K562 (cell line): Measurements from ENCODE around the gene RUNDC3A. TPM values are rescaled to one million over a fixed set of nuclear protein-coding genes. Genes with fewer than 3 reads are reported as not detected.

Source experiments
- ATAC-seq: fragments of 200-7000 bp; cut with Tn5 transposase; 3 replicates; pipeline ENCODE4 v1.9.1; 2020; ENCODE audit warnings: moderate library complexity
- BruUV-seq: library from RNA; stranded (reverse); fragments of 400-500 nt; replicated peaks from 2 replicates; lab custom pipeline; 2021; lab: Mats Ljungman, UMichigan
- CTCF ChIA-PET: fragments of 300-600 bp; formaldehyde crosslinking; extraction: SDS; loops from one replicate; lab custom pipeline; 2021; ENCODE audit warnings: low intra/inter-chr PET ratio; lab: Yijun Ruan, JAX
- POLR2A ChIA-PET: fragments of 300-600, 350-650 bp; sonication (Branson Sonifier 250); formaldehyde crosslinking; extraction: SDS; loops from one replicate; lab custom pipeline; 2021; ENCODE audit warnings: antibody characterized with exemption, inconsistent platforms; lab: Yijun Ruan, JAX
- DNase-seq, 4 experiments: peaks; one replicate each; pipeline versions ENCODE4 v3.0.0 to v3.0.0-alpha.2; 2011 to 2018; ENCODE audit warnings: low spot score in 3 of 4, mixed read lengths in 3 of 4; ENCODE audit errors: extremely low read depth in 1 of 4
- FAIRE-seq: peaks from 2 replicates; lab custom pipeline; 2011; peaks lifted over from hg19 to GRCh38; lab: Jason Lieb, UNC
- H2AFZ ChIP-seq: 2 replicates; pipeline ENCODE4 v1.6.0; 2011; ENCODE audit warnings: low read depth, low read length, control low read depth, inconsistent platforms
- H3K27ac ChIP-seq: fragments of 200-600 bp; 3 replicates; pipeline ENCODE4 v1.8.0; 2011; ENCODE audit warnings: low read depth, mild to moderate bottlenecking, control low read depth, inconsistent platforms, low read length, moderate library complexity, mixed read lengths; ENCODE audit errors: extremely low read depth
- H3K27me3 ChIP-seq, 2 experiments: fragments of 300-600 bp in 1 of 2; 2 replicates in 1 of 2; 3 replicates in 1 of 2; pipeline versions ENCODE4 v1.6.0 to v1.8.0; 2011; ENCODE audit warnings: inconsistent platforms in 2 of 2, low read length in 2 of 2, mild to moderate bottlenecking in 1 of 2, mixed read lengths in 1 of 2, moderate library complexity in 1 of 2; ENCODE audit not compliant: control insufficient read depth in 2 of 2, insufficient read depth in 2 of 2
- H3K36me3 ChIP-seq: fragments of 300-600 bp; 3 replicates; pipeline ENCODE4 v1.8.0; 2011; ENCODE audit warnings: mild to moderate bottlenecking, low read length, inconsistent platforms; ENCODE audit not compliant: control insufficient read depth, insufficient read depth
- H3K4me1 ChIP-seq, 2 experiments: fragments of 200-600 bp in 1 of 2; replicated peaks in 1 of 2; 2 replicates in 1 of 2; 3 replicates in 1 of 2; pipeline versions ENCODE4 v1.5.1 to v1.8.0; 2011; ENCODE audit warnings: inconsistent platforms in 2 of 2, low read length in 2 of 2, mild to moderate bottlenecking in 1 of 2, mixed read lengths in 1 of 2, moderate library complexity in 1 of 2; ENCODE audit not compliant: control insufficient read depth in 2 of 2, insufficient read depth in 2 of 2
- H3K4me2 ChIP-seq: 2 replicates; pipeline ENCODE4 v1.6.1; 2011; ENCODE audit warnings: low read length, control low read depth, inconsistent platforms, mixed read lengths; ENCODE audit not compliant: insufficient read depth
- H3K4me3 ChIP-seq: fragments of 200-600 bp; sonication (generic), shearing (Covaris generic); 2 replicates; pipeline ENCODE4 v1.5.1; 2016; ENCODE audit warnings: control low read depth, inconsistent platforms
- H3K79me2 ChIP-seq: fragments of 200-600 bp; 3 replicates; pipeline ENCODE4 v1.8.0; 2011; ENCODE audit warnings: low read length, inconsistent platforms; ENCODE audit not compliant: control insufficient read depth, insufficient read depth
- H3K9ac ChIP-seq, 2 experiments: 2 replicates each; pipeline versions ENCODE4 v1.6.0 to v1.6.1; 2011; ENCODE audit warnings: low read depth in 2 of 2, low read length in 2 of 2, control low read depth in 1 of 2, inconsistent platforms in 1 of 2, mild to moderate bottlenecking in 1 of 2, mixed read lengths in 1 of 2; ENCODE audit not compliant: insufficient read depth in 1 of 2
- H3K9me1 ChIP-seq: one replicate; pipeline ENCODE4 v1.6.0; 2011; ENCODE audit warnings: inconsistent platforms, mild to moderate bottlenecking, low read length, moderate library complexity; ENCODE audit not compliant: control insufficient read depth, insufficient read depth
- H3K9me3 ChIP-seq: replicated peaks from 2 replicates; pipeline ENCODE4 v1.5.1; 2011; ENCODE audit warnings: low read depth, low read length, inconsistent platforms; ENCODE audit not compliant: control insufficient read depth, insufficient read depth
- H4K20me1 ChIP-seq: replicated peaks from 2 replicates; pipeline ENCODE4 v1.6.1; 2011; ENCODE audit warnings: low read length, inconsistent platforms, mixed read lengths; ENCODE audit not compliant: control insufficient read depth, insufficient read depth
- ARID1B ChIP-seq: fragments of 450-650 bp; IDR thresholded peaks from 2 replicates; pipeline ENCODE4 v1.6.1; 2016; ENCODE audit warnings: antibody characterized with exemption, mild to moderate bottlenecking, inconsistent platforms
- FOXK2 ChIP-seq, 2 experiments: fragments of 450-650 bp; IDR thresholded peaks in 1 of 2; conservative IDR thresholded peaks in 1 of 2; 2 replicates each; pipeline ENCODE4 v1.6.1; 2016; ENCODE audit warnings: low read depth in 2 of 2, mild to moderate bottlenecking in 1 of 2
- HES1 ChIP-seq: fragments of 450-650 bp; IDR thresholded peaks from 2 replicates; pipeline ENCODE4 v1.6.1; 2016; ENCODE audit warnings: low read depth, mild to moderate bottlenecking, moderate library complexity
- HLTF ChIP-seq: fragments of 450-650 bp; IDR thresholded peaks from 2 replicates; pipeline ENCODE4 v1.6.1; 2016
- HMGXB4 ChIP-seq: sonication (generic); formaldehyde crosslinking; IDR thresholded peaks from 2 replicates; pipeline ENCODE4 v1.8.1; 2023; ENCODE audit warnings: mild to moderate bottlenecking, missing genetic modification reagents
- KDM1A ChIP-seq, 2 experiments: fragments of 450-650 bp; IDR thresholded peaks; 2 replicates each; pipeline ENCODE4 v1.6.1; 2016; ENCODE audit warnings: mild to moderate bottlenecking in 2 of 2
- MAX ChIP-seq: sonication (generic); formaldehyde crosslinking; IDR thresholded peaks from 2 replicates; pipeline ENCODE4 v1.9.0; 2022; ENCODE audit warnings: mild to moderate bottlenecking, missing genetic modification reagents
- MCM2 ChIP-seq: fragments of 450-650 bp; IDR thresholded peaks from 2 replicates; pipeline ENCODE4 v1.6.1; 2017; ENCODE audit warnings: low read depth, mild to moderate bottlenecking
- NRF1 ChIP-seq, 2 experiments: fragments of 450-650 bp; IDR thresholded peaks in 1 of 2; conservative IDR thresholded peaks in 1 of 2; 2 replicates each; pipeline ENCODE4 v1.6.1; 2014; ENCODE audit warnings: mild to moderate bottlenecking in 2 of 2
- POU5F1 ChIP-seq: fragments of 150-350 bp; IDR thresholded peaks from 2 replicates; pipeline ENCODE4 v1.6.1; 2014; ENCODE audit warnings: borderline replicate concordance, low read length, low read depth, mild to moderate bottlenecking; ENCODE audit not compliant: partially characterized antibody
- SAFB2 ChIP-seq: fragments of 200-400 bp; formaldehyde crosslinking; IDR thresholded peaks from 2 replicates; pipeline ENCODE4 v1.6.1; 2018; ENCODE audit warnings: borderline replicate concordance, low read length, low read depth, moderate library complexity; ENCODE audit not compliant: severe bottlenecking
- STAT6 ChIP-seq: sonication (generic); formaldehyde crosslinking; IDR thresholded peaks from 2 replicates; pipeline ENCODE4 v1.8.1; 2023; ENCODE audit warnings: mild to moderate bottlenecking, missing genetic modification reagents
- ZNF174 ChIP-seq: fragments of 250-450 bp; sonication (Bioruptor Pico); IDR thresholded peaks from 2 replicates; pipeline ENCODE4 v1.4.0; 2020; ENCODE audit warnings: mild to moderate bottlenecking
- ZNF354B ChIP-seq: fragments of 250-450 bp; sonication (Bioruptor Pico); IDR thresholded peaks from 2 replicates; pipeline ENCODE4 v1.4.0; 2020
- ZNF512 ChIP-seq: IDR thresholded peaks from 2 replicates; pipeline ENCODE4 v1.6.1; 2016; ENCODE audit warnings: missing genetic modification characterization, missing compliant biosample characterization
- WGBS: fragments of 100-300 bp; shearing (Covaris generic); methylation state at CpG from one replicate; pipeline ENCODE4 v1.1.6; 2016; ENCODE audit warnings: low coverage, mixed read lengths; ENCODE audit not compliant: insufficient coverage; ENCODE audit errors: missing lambda C conversion rate; 5-methylcytosine and 5-hydroxymethylcytosine counted together
- in situ Hi-C: fragments of 300-500 bp; cut with MboI; formaldehyde crosslinking; loops from 4 replicates; pipeline ENCODE4 v1.15.0; 2018; ENCODE audit warnings: inconsistent platforms, mixed read lengths
- intact Hi-C: fragments of 100-400 bp; cut with micrococcal nuclease; formaldehyde crosslinking; loops from 2 replicates; pipeline ENCODE4 v1.14.2; 2022
- polyA plus RNA-seq, 8 experiments: library from polyadenylated mRNA; depleted of rRNA in 4 of 8; stranded (reverse) in 5 of 8; unstranded in 3 of 8; fragments of >200 nt; fragmentation: Nextera tagmentation in 2 of 8; fragmentation: Illumina TruSeq in 1 of 8; extraction: Ambion mirVana in 2 of 8; extraction: Trizol in 1 of 8; gene quantifications; 2 replicates each; pipeline versions ENCODE4 v1.2.1 to v1.2.3, GENCODE V29; 2011 to 2014; ENCODE audit warnings: inconsistent platforms in 1 of 8, missing spikeins in 1 of 8
- total RNA-seq, 7 experiments: library from RNA; depleted of rRNA in 6 of 7; stranded (reverse); fragments of >200 nt in 6 of 7; fragmentation: Illumina TruSeq in 2 of 7; extraction: Trizol in 2 of 7; gene quantifications; 2 replicates each; pipeline versions ENCODE4 v1.2.1 to v1.2.3, GENCODE V29; 2011 to 2021; ENCODE audit warnings: low replicate concordance in 1 of 7

Gene RUNDC3A
- total and polyA plus RNA-seq, 9 of the 15 experiments (the other 6 are each of a cell fraction or from before 2014, with no cell fraction given) = not detected

- in situ Hi-C loops (no loop called here), intact Hi-C loops (no loop called here)
- H3K4me1 ChIP-seq = peaks cover 33 to 48% of the 10 kb centered on the region in 2 experiments
- WGBS = 31% methylated on average over 11 of the region's 13 CpGs
- H2AFZ ChIP-seq = peak overlapping the region; percentile 64
- no peaks in the 10 kb centered on the region for H3K27me3 ChIP-seq
- H3K4me3 ChIP-seq = no peak overlapping the region
- no TSS peak for BruUV-seq
- H3K79me2 ChIP-seq = no peaks in the 10 kb centered on the region
- no peaks in the 10 kb centered on the region for H3K9me3 ChIP-seq
- no peak for DNase-seq
- ChIA-PET POLR2A (interaction anchor here (0.8 to 1.2 kb wide), 3 partner anchors 9 to 108 kb away, joined by 3 to 4 read pairs (median 3); no protein-coding TSS in a partner anchor), CTCF (no interaction called here)
- H3K9me1 ChIP-seq = no peaks in the 10 kb centered on the region
- H3K4me2 ChIP-seq = peak overlapping the region; percentile 42; the same call in 1 of the 2 replicates
- ATAC-seq = peak; percentile 27
- H4K20me1 ChIP-seq = no peaks in the 10 kb centered on the region
- H3K9ac ChIP-seq = peak overlapping the region in 1 of 2 experiments; percentile 10; a peak in 2 of 4 replicates
- no peaks in the 10 kb centered on the region for H3K36me3 ChIP-seq
- no peak overlapping the region; the same call in 2 of the 3 replicates for H3K27ac ChIP-seq
- peak; percentile 19 for FAIRE-seq
- TF ChIP-seq HES1 (no peak), HLTF (no peak), FOXK2 (conservative IDR thresholded peaks at IDR 0.05 in 1 of 2, IDR thresholded peaks at IDR 0.05 in 1 of 2; ENCODE audit: low read depth in 2 of 2) (peak; percentile 70 to 77), ZNF174 (CRISPR knock-in tag) (no peak), ZNF512 (tag) (no peak), HMGXB4 (CRISPR knock-in tag) (no peak), POU5F1 (no peak), SAFB2 (no peak), ZNF354B (CRISPR knock-in tag) (no peak), KDM1A (IDR thresholded peaks at IDR 0.05) (no peak), MCM2 (no peak), MAX (CRISPR knock-in tag) (no peak), NRF1 (conservative IDR thresholded peaks at IDR 0.05 in 1 of 2, IDR thresholded peaks at IDR 0.05 in 1 of 2) (no peak), ARID1B (no peak), STAT6 (CRISPR knock-in tag) (no peak)
Observed at GRCh38 chr17:44272321-44272951, 36.0 kb upstream of the RUNDC3A start.
